ENCODE results near the gene TARBP1. TPM values are rescaled to one million over a fixed set of nuclear protein-coding genes. Genes with fewer than 3 reads are reported as not detected.

The TARBP1 gene
- total RNA-seq, 2 donors from 2014 or later, result 19.6 to 23.1 TPM

DNA sequence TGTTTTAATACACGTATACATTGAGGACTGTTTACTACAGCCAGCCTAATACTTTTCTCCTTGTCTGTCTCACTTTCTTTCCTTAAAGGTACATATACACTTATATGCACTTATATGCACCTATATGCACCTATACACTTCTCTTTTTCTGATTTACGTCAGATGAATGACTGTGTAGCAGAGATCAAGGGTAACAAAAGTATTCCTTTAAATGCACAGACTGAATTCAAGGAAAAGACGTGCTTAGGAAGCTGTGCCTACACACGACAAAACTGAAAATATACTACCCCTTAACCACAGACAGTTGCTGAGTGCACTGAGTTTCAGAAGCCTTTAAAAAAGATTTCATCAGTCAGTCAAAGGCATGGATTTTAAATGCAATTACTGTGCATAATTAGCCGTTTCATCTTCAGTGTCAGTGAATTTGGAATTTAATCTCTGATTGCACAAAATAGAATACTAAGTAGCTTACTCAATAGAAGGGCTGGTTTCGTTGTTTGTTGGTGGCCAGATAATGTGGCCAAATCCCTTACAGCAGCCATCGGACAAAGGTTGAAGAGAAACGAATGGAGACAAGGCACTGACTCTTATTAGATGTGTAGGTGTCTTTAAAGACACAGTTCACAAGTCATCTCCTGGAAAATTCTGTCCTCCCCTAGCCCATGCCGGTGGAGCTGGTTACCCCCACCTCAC, 38.3 kb upstream of the TARBP1 start:
- Histone ChIP-seq H3K27ac (no peak overlapping the region), H3K27me3 (no peaks in the 10 kb centered on the region), H3K4me1 (no peaks in the 10 kb centered on the region), H3K4me3 (no peak overlapping the region), H3K9ac (ENCODE audit: low read depth in 2 of 2, low read length in 2 of 2) (no peak overlapping the region), H3K9me3 (no peaks in the 10 kb centered on the region), H3K36me3 (no peaks in the 10 kb centered on the region)
- TF ChIP-seq, protein P1, sequence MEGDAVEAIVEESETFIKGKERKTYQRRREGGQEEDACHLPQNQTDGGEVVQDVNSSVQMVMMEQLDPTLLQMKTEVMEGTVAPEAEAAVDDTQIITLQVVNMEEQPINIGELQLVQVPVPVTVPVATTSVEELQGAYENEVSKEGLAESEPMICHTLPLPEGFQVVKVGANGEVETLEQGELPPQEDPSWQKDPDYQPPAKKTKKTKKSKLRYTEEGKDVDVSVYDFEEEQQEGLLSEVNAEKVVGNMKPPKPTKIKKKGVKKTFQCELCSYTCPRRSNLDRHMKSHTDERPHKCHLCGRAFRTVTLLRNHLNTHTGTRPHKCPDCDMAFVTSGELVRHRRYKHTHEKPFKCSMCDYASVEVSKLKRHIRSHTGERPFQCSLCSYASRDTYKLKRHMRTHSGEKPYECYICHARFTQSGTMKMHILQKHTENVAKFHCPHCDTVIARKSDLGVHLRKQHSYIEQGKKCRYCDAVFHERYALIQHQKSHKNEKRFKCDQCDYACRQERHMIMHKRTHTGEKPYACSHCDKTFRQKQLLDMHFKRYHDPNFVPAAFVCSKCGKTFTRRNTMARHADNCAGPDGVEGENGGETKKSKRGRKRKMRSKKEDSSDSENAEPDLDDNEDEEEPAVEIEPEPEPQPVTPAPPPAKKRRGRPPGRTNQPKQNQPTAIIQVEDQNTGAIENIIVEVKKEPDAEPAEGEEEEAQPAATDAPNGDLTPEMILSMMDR (IDR thresholded peaks at IDR 0.05), result no peak
- no peak for DNase-seq
- intact Hi-C loops (cut with DNase I), result no loop called here

- Histone ChIP-seq H3K4me1 (no peaks in the 10 kb centered on the region), H3K36me3 (no peaks in the 10 kb centered on the region), H3K9me3 (no peaks in the 10 kb centered on the region), H3K27me3 (no peaks in the 10 kb centered on the region), H3K27ac (no peak overlapping the region), H3K4me3 (no peak overlapping the region), H3K9ac (ENCODE audit: low read depth in 2 of 2, low read length in 2 of 2) (no peak overlapping the region)
- intact Hi-C loops (cut with DNase I), result no loop called here
- TF ChIP-seq, protein P1 (IDR thresholded peaks at IDR 0.05), result no peak
- no peak for DNase-seq
Measured at GRCh38 chr1:234515821-234516241, 36.9 kb upstream of the TARBP1 start.

DNA sequence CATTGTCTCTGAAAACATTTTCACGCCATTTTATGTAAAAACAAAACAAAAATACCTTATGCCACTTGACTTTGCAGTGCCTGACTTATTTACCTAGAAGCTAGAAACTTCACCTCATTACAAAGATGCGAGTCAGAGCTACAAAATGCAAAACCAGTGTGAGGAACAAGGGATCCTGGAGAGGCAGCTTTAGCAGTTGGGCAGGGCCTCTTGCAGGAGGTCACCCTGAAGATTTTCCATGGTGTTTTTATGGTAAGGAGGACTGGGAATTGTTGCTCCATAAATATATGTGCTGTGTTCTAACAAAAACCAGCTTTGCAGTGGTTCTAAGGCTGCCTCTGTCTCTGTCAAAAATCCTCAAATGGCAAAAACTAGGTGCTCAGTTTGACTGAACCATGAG, 36.4 kb upstream of the TARBP1 start:
- no peak overlapping the region for H3K4me3 ChIP-seq
- DNase-seq, result no peak
- no peak overlapping the region for H3K9ac ChIP-seq (ENCODE audit: low read depth in 2 of 2, low read length in 2 of 2)
- TF ChIP-seq, protein P1 (IDR thresholded peaks at IDR 0.05), result no peak
- no peaks in the 10 kb centered on the region for H3K4me1 ChIP-seq
- intact Hi-C loops (cut with DNase I), result no loop called here
- no peaks in the 10 kb centered on the region for H3K36me3 ChIP-seq
- no peaks in the 10 kb centered on the region for H3K27me3 ChIP-seq
- H3K9me3 ChIP-seq, result no peaks in the 10 kb centered on the region
- no peak overlapping the region for H3K27ac ChIP-seq

DNA sequence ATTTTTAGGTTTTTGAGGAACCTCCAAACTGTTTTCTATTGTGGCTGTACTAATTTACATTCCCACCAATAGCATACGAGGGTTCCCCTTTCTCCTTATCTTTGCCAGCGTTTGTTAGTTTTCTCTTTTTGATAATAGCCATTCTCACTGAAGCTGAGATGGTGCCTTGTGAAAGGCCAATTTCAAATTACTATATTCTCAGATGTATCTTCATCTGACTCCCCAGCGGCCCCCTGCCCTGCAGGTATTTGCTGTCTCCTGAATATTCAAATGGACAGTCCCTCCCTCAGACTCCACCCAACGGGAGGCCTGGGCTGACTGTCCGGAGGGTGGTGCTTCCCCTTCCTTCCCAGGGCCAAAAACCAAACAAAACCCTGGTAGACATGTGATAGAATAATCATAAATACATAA, 33.5 kb upstream of the TARBP1 start:
- no peak overlapping the region for H3K27ac ChIP-seq

DNA sequence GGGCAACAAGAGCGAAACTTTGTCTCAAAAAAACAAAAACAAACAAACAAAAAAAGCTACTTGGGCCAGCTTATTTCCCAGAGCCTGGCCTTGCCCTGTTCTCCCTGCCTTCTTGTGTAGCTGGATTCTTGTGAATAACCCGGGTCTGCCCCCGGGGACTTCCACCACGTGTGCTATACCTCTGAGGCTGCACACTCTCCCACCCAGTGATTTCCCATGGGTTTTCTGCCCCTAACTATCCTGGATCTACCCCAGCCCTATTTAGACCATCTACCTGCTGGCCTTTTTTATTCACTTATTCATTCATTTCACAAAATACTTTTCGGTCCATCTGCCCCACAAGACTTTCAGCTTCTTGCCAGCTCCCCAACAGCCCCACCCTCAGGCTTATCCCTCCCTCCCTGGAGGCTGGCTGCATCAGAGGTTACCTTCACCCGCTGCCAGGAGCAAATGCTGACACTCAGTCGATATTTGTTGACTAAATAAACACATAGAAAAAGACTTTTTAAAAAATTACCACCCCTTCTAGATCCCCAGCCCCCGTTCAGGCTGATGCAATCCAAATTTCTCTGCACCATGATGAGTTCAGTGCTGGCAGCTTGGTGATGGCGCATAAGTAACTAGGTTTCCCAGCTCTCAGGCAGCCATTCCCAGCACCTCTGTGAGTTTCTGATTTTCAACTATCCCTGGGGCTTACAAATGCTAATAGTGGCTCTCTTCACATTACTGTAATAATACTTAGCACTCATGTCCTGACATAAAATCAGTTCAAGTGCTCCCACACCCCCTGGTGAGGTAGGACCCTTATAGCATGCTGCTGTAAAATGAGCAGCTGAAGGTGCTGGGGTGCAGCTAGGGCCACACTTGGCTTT, 30.7 kb upstream of the TARBP1 start:
- no peak overlapping the region for H3K4me3 ChIP-seq
- no peak for DNase-seq
- no peak overlapping the region for H3K9ac ChIP-seq (ENCODE audit: low read depth in 2 of 2, low read length in 2 of 2)
- intact Hi-C loops (cut with DNase I), result no loop called here
- no peaks in the 10 kb centered on the region for H3K27me3 ChIP-seq
- no peaks in the 10 kb centered on the region for H3K36me3 ChIP-seq
- H3K9me3 ChIP-seq, result no peaks in the 10 kb centered on the region
- no peak overlapping the region for H3K27ac ChIP-seq
- no peaks in the 10 kb centered on the region for H3K4me1 ChIP-seq
- TF ChIP-seq, protein P1 (IDR thresholded peaks at IDR 0.05), result no peak

More for the DNA sequence above, 33.5 kb upstream of the TARBP1 start:
- Histone ChIP-seq H3K27me3 (no peaks in the 10 kb centered on the region), H3K9ac (ENCODE audit: low read depth in 2 of 2, low read length in 2 of 2) (no peak overlapping the region), H3K9me3 (no peaks in the 10 kb centered on the region), H3K4me3 (no peak overlapping the region), H3K36me3 (no peaks in the 10 kb centered on the region), H3K4me1 (no peaks in the 10 kb centered on the region)
- intact Hi-C loops (cut with DNase I), result no loop called here
- TF ChIP-seq, protein P1 (IDR thresholded peaks at IDR 0.05), result no peak
- DNase-seq, result no peak
